ENCODE data around the gene ARL8A. TPM values are rescaled to one million over a fixed set of nuclear protein-coding genes. Genes with fewer than 3 reads are reported as not detected.
"Not testable (repeated sequence)": the region's sequence is repeated elsewhere in the genome, so short reads cannot be mapped to it uniquely, and the experiment has no call there.

ARL8A gene
- total RNA-seq (2014; rRNA removed) = 25.6 and 28.1 TPM in 2 replicates
- polyA plus RNA-seq (2012) = 32.5 TPM

DNA sequence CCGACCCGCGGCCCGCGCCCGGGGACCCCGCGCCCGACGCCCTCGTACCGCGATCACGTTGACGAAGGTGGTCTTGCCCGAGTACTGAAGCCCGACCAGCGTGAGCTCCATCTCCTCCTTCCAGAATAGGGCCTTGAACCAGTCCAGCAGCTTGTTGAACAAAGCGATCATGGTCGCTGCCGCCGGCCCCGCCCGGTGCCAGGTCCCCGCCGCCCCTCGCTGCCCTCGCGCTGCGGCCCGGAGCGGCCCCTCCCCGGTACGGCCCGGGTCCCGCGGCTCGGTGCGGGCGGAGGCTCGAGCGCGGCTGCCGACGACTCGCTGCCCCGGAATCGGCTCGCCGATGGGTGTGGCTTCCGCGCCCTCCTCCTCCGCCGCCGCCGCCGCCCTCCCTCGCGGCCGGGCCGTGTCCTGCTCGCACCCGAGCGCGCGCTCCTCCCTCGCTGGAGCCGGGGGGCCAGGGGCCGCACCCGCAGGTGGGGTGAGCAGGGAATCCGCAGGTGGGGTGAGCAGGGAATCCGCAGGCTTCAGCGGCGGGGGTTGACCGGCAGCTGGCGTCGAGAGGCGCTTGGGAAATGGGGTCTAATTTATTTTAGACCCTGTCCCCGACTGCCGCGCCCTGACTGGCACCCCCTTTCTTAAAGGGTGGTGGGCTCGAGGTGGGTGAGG is at the start of gene ARL8A:
TSS of gene ARL8A (minus strand) at position 336 of the 666 bp plus-strand sequence. CDS start at position 171, 165 bp downstream.
- no peak for DNase-seq (ENCODE audit: low read depth)

DNA sequence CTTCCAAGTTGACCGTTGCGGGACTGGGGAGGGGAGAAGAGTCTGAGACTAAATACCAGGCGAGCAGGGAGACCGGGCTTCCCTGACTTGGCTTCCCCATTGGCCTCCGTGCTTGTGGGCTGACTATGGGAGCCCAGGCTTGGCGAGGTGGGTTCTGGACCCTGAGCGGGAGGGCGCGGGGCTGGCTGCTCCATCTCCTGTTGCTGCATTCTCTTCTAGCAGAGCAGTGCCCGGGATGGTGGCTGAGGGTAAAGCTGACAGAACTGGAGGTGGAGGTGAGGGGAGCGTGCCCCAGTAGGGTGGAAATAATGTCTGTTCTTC is 49.8 kb upstream of the ARL8A start:
- DNase-seq (ENCODE audit: low read depth) = no peak

DNA sequence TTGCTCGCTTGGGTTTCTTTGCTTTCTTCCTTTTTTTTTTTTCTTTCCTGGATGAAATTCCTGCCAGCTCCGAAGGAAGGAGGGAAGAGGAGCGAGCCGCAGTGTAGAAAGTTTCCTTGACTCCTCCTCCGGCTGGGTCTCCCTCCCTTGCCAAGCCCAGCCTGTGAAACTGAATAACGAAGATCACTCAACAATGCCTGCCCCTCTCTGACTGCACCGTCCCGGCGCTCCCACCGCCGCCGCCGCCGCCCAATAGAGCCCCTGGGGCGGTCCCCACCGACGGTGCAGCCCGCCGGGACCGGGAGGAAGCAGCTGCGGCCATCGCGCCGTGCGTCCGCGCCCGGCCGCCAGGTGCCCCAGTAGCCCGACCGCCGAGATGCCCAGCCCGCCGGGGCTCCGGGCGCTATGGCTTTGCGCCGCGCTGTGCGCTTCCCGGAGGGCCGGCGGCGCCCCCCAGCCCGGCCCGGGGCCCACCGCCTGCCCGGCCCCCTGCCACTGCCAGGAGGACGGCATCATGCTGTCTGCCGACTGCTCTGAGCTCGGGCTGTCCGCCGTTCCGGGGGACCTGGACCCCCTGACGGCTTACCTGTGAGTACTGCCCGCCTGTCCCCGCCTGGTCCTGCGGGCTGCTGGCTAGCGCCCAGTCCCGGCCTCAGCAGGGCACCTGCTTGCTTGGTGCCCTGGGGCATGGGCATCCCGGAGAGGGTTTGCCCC is 49.2 kb upstream of the ARL8A start, which contains the start of gene LGR6:
TSS of gene LGR6 (plus strand) at position 186 of the 714 bp plus-strand sequence. CDS start at position 377, 191 bp downstream.
- no peak for DNase-seq (ENCODE audit: low read depth)

DNA sequence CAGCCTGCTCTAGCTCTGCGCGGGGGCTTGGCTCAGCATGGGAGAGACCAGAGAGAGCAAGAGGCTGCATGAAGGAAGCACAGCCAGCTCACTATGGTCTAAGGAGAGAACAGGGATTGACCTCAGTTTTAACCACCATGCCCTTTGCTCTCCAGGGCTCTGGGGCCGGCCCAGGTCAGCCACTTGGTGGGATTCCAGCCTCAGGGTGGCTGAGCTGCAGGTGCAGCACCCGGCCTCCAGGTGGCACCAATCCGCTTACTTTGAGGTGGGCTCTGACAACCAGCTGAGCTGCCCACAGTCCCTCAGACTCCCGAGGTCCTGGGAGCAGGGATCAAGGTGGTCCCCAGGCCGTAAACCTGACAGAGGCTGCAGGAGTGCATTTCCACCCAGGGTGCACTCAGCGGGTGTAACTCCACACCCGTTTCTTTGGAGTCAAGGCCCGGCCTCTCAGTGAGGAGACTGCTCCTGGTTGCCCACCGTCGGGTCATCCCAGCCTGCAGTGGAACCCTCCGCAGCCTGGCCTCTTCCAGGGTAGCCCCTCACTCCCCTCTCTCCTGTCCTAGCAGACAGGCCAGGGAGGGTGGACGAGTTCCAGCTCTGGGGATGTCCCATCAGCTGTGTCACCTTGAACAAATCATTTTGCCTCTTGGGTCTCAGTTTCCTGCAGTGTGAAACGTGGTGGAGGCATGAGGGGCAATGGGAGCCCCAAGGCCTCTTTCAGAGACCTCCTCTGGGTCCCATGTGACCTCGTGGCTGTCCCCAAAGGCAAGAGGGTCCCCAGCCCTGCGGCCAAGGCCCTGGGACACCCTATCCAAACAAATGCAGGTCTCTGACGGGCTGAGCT is 48.5 kb upstream of the ARL8A start:
- DNase-seq (ENCODE audit: low read depth) = peak; percentile 26

DNA sequence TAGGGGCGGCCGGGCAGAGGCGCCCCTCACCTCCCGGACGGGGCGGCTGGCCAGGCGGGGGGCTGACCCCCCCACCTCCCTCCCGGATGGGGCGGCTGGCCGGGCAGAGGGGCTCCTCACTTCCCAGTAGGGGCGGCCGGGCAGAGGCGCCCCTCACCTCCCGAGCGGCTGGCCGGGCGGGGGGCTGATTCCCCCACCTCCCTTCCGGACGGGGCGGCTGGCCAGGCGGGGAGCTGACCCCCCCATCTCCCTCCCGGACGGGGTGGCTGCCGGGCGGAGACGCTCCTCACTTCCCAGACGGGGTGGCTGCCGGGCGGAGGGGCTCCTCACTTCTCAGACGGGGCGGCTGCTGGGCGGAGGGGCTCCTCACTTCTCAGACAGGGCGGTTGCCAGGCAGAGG is 46.9 kb upstream of the ARL8A start:
- not testable (repeated sequence) for DNase-seq (ENCODE audit: low read depth)

DNA sequence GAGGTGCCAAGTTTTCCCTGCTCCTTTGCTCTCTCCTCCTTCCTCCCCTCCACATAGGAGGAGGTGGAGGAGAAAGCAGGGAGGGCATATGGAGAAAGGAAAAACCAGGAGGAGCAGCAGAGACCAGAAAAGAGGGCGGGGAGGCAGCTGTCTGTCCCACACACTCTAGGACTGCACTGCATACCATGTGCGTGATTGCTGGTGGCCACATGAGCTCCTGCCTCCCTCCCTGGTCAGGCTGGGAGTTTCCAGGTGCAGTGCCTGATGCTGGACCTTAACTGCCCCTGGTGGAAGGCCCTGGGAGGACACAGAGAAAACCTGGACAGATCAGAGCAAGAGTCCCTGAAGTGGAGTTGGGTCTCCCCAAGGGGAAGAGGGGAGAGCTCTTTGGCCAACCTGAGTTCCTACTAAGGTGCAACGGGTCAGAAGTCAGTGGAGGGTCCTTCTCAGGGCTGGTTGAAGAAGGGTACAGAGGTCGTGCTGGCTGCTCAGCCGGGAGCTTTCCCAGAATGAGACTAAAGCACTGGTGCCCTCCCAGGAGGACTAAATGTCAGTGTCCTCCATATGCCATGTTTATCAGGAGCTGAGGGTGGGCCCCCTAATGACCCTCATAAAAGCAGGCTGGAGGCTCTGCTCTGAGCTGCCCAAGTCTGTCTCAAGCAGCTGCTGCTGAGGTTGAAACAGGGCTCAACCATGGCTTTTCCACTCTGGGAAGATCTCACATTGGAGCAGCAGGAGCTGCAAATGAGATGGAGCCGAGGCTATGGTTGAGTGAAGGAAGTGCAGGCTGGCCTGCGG is 45.6 kb upstream of the ARL8A start:
- DNase-seq (ENCODE audit: low read depth) = no peak

DNA sequence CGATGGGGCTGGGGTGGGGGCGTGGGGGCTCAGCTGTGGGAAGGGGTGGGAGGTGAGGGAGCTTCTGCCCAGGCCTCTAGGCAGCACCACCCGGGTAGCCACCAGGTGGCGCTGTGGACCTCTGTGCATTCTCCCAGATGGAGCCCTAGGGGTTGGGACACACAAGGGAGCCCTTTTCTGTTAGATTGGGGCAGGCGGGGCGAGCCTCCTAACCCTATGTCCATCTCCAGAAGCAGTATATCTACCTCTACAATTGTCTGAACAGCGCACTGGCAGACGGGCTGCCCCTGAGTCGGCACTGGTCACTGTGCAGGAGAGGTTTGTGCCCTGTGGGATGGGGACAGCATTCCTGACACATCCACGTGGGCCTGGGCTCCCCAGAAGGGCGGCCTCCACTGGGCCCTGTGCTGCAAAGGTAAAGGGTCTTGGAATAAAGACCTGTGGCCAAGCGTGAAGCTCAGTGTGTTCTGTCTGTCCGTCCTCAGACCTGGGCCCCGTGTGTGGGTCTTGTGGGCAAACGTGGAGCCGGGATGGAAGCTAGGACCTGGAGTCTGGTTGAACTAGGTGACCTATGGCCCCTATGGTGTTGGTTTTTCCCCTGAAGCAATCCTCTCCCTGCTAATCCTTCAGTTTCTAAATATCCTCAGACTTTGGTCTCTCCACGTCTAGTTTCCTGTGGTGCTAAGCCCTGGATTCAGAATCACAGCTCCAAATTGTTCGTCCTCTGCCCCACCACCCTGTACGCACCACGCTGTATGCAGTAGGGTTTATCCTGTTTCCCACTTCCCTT is 44.7 kb upstream of the ARL8A start:
- peak; percentile 35 for DNase-seq (ENCODE audit: low read depth)

DNA sequence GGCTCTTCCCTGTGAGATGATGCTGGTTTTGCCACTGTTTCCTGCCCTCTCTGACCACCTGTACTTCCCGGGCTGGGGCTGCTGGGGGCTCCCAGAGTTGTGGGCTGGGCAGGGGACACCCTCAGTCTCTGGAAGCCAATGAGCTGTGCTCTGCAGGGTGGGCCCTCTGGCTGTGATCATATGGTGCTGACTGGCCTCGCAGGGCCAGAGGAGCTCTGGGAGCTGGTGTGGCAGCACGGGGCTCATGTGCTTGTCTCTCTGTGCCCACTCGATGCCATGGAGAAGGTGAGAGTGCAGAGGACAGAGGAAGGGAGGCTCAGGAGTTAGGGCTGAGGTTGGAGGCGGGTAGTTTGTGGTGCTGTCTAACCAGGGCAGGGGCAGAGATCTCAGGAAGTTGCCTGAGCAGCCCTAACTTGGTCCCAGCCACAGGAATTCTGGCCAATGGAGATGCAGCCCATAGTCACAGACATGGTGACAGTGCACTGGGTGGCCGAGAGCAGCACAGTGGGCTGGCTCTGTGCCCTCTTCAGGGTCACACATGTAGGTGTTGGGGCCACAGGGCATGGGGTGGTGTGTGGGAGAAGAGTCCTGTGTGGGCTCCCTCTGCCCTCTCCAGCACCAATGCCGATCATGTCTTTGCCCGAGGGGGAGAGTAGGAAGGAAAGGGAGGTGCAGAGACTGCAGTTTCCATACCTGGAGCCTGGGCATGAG is 43.3 kb upstream of the ARL8A start:
- no peak for DNase-seq (ENCODE audit: low read depth)

DNA sequence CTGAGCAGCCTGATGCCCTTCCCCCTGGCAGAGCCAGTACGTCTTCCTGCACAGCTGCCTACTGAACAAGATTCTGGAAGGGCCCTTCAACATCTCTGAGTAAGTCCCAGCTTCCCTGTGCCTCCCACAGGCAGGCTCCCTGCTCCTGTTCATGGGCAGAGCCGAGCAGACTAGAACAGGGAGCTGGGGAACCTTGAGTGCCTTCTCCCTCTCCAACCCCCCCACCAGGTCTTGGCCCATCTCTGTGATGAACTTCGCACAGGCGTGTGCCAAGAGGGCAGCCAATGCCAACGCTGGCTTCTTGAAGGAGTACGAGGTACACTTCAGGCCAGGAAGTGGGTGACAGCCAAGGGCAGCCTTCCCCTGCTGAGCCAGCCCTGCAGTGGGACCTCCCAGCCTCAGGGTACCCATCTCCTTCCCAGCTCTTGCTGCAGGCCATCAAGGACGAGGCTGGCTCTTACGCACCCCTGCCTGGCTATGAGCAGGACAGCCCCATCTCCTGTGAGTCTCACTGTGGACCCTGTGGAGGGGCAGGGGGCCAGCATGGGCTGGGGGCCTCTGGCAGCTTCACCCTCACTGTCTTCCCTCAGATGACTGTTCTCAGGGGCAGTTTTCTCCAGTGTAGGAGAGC is 42.6 kb upstream of the ARL8A start:
- DNase-seq (ENCODE audit: low read depth) = no peak

DNA sequence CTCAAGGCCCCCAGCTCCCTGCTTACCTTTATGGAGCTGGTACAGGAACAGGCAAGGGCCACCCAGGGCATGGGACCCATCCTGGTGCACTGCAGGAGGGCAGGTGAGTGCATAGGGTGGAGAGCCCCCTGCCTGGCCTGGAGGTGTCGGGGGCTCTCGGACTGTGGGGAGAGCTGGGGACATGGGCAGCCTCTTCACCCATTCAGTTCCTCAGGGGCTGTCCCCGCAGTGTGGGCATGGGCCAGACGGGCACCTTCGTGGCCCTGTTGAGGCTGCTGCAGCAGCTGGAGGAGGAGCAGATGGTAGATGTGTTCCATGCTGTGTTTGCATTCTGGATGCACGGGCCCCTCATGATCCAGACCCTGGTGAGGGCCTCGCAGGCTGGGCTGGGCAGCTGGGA is 41.8 kb upstream of the ARL8A start:
- no peak for DNase-seq (ENCODE audit: low read depth)

DNA sequence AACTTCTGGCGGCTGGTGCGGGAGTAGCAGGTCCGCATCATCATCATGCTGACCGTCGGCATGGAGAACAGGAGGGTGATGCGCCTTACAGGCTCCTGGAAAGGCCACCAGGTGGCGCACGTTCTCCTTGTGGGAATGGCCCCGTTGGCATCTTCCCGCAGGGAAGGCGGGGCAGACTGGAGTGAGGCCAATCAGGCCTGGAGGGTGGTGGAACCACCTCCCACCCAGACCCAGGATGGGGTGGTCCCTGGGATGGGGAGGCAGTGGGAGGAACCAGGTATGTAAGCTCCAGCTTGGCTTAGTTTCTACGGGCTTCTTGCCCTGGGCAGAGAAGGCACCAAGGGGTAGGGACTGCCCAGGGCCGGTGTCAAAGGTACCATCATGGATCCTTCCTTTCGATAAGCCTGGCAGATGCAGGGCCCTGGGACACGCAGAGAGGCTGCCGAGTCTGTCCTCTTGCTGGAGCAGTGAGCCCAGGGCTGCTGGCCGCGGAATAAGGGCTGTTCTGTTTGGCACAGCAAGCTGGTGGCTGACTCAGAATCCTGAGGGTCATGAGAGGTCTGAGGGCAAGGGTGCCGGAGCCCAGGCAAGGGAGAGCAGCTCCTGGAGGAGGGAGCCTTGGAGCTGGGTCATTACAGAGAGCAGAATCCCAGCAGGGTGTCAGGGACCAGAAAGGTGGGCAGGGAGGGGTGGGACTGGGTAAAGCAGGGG is 40.4 kb upstream of the ARL8A start:
- DNase-seq (ENCODE audit: low read depth) = peak; percentile 79

DNA sequence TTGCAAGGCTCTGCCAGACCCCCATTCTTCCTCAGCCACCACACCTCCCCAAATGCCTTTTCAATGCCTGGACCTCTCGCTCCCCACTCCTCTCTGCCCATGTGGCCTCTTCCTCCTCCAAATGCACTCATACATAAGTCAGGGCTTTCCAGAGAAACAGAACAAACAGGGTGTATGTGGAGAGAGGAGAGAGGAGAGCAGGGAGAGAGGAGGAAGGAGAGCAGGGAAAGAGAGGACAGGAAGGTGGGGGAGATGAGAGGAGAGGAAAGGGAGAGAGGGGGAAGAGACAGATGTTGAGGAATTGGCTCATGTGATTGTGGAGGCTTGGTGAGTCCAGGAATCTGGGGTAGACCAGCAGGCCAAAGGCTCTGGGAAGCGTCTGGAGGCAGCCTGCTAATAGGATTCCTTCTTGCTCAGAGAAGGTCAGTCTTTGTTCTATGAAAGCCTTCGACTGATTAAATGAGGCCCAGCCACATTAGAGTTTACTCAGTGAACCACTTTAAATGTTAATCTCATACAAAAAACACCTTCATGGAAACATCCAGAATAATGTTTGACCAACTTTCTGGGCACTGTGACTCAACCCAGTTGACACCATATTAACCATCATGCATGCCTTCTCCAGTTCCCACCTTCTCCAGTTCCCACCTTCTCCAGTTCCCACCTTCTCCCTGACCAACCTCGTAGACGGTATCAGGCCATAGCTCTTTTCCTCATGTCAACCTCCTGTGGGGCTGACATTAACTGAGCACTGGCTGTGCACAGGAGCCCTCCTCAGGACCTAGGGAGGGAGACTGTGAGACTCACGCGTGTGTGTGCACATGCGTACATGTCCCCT is 37.7 kb upstream of the ARL8A start:
- DNase-seq (ENCODE audit: low read depth) = no peak

DNA sequence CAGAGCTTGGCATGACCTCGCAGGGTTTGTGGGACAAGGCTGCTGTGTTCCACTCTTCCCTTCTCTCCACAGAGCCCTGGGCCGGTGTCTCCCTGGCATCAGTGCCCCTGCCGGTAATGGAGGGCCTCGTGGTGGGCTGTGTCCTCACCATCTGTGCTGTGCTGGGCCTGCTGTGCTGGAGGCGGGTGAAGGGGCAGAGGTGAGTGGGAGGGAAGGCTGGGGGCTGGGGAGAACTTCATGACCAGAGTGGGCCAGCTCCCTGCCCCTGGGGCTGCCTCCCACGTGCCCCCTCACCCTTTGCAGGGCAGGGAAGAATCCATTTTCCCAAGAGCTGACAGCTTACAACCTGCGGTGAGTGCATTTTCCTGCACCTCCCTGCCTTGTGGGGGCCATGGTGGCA is 37.0 kb upstream of the ARL8A start:
- no peak for DNase-seq (ENCODE audit: low read depth)

DNA sequence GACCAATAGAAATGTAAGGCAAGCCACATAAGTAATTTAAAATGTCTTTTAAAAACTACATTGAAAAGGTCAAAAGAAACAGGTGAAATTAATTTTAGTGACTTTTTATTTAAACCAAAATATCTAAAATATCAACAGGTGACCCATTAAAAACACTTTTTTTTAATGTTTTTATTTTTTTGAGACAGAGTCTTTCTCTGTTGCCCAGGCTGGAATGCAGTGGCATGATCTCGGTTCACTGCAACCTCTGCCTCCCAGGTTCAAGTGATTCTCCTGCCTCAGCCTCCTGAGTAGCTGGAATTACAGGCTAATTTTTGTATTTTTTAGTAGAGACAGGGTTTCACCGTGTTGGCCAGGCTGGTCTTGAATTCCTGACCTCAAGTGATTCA is 36.2 kb upstream of the ARL8A start:
- DNase-seq (ENCODE audit: low read depth) = not testable (repeated sequence)

DNA sequence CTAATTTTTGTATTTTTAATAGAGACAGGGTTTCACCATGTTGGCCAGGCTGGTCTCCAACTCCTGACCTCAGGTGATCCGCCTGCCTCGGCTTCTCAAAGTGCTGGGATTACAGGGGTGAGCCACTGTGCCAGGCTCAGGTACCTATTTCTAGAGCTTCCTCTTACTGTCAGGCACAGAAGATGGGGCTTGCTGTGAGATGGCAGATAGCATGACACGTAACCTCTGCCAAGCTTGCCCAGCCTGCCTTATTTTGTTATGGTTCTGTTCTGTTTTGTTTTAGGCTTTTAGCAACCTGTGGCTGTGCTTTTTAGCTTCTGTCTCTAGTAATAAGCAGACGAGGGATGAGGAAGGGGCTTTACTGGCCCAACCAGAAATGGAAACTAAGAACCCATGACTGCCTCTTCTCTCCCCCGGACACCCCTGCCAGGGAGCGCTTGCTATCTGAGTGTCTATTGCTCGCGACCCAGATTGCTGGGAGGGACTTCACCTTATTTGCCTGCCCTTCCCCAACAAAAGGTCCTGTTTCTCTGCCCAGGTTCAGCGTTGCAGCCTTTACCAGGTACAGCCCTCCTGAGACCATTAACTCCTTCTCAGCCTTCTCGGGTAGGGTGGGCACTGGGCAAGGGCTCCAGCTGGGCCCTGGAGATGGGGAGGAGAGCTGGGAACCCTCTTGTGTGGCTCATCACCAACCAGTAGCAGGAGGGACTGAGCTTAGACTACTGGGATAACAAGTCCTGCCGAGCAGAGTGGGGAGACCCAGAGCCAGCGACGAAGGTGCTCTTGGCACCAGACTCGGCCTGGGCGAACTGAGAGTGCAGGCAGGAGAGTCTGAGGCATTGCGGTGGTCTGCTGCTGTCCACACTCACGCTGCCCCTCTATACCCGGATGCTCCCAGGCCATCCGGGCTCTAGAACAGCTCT is 35.6 kb upstream of the ARL8A start:
- no peak for DNase-seq (ENCODE audit: low read depth)

DNA sequence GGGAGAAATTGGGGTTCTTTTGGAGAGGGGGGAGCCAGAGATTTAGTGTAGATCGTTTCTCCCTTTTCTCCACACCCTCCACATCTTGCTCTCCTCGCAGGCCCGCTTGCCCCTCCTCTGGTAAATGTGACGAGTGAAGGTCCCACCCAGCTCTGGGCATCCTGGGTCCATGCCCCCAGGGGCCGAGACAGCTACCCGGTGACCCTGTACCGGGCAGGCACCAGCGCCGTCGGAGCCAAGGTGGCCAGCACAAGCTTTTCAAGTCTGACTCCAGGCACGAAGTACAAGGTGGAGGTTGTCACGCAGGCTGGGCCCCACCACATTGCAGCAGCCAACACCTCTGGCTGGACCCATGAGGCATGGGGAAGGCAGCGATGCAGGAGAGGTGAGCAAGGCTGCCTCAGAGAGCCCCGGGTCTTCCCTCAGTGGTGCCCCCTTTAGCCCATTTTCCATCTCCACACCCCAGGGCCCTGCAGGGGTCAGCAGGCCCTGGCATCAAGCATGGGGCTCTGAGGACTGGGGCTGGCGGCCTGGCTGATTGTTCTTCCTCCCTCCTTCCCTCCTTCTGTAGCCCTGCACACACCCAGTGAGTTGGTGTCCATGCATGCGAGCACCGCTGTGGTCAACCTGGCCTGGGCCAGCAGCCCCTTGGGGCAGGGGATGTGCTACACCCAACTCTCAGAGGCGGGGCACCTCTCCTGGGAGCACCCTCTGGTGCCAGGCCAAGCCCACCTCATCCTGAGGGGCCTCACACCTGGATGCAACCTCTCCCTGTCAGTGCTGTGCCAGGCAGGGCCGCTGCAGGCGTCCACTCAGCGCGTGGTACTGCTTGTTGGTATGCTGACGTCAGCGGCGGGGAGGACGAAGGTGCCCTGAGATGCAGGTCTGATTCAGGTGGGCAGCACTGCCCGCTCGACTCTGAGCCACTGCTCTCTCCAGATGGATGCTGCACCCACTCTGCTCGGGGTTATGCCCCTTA is 32.7 kb upstream of the ARL8A start:
- DNase-seq (ENCODE audit: low read depth) = no peak

Measured in LHCN-M2 (cell line).